Neural crest cell (in vitro differentiated cells): ENCODE results near the gene MIF4GD. TPM values are rescaled to one million over a fixed set of nuclear protein-coding genes. Genes with fewer than 3 reads are reported as not detected.

ENCODE experiments used
- DNase-seq: peaks from one replicate; pipeline ENCODE4 v3.0.0; 2021; ENCODE audit warnings: low read depth, mixed read lengths, low spot score
- H3K27ac Mint-ChIP-seq: one replicate; pipeline ENCODE4 v1.8.0; 2021; ENCODE audit warnings: mild to moderate bottlenecking, mixed read lengths; ENCODE audit not compliant: unreplicated experiment
- H3K27me3 Mint-ChIP-seq: 2 replicates; pipeline ENCODE4 v1.8.0; 2021; ENCODE audit warnings: low read depth, mild to moderate bottlenecking, mixed read lengths
- H3K36me3 Mint-ChIP-seq: 2 replicates; pipeline ENCODE4 v1.8.0; 2021; ENCODE audit warnings: low read depth, mild to moderate bottlenecking, mixed read lengths
- H3K4me1 Mint-ChIP-seq: 2 replicates; pipeline ENCODE4 v1.8.0; 2021; ENCODE audit warnings: mixed read lengths
- H3K4me3 Mint-ChIP-seq: one replicate; pipeline ENCODE4 v1.8.0; 2021; ENCODE audit warnings: mild to moderate bottlenecking, mixed read lengths
- H3K9me3 Mint-ChIP-seq: 2 replicates; pipeline ENCODE4 v1.8.0; 2021; ENCODE audit warnings: mixed read lengths
- total RNA-seq: library from RNA; stranded (reverse); gene quantifications from 2 replicates; pipeline ENCODE4 v1.2.1, GENCODE V29; 2021
- TF ChIP-seq, protein P1 (sequence below): fragments of 200-600 bp; sonication (generic); conservative IDR thresholded peaks from 2 replicates; pipeline ENCODE4 v1.5.0; 2021; ENCODE audit warnings: antibody characterized with exemption, mild to moderate bottlenecking

Gene MIF4GD
- total RNA-seq, 1 donor from 2014 or later = 15.9 TPM

DNA sequence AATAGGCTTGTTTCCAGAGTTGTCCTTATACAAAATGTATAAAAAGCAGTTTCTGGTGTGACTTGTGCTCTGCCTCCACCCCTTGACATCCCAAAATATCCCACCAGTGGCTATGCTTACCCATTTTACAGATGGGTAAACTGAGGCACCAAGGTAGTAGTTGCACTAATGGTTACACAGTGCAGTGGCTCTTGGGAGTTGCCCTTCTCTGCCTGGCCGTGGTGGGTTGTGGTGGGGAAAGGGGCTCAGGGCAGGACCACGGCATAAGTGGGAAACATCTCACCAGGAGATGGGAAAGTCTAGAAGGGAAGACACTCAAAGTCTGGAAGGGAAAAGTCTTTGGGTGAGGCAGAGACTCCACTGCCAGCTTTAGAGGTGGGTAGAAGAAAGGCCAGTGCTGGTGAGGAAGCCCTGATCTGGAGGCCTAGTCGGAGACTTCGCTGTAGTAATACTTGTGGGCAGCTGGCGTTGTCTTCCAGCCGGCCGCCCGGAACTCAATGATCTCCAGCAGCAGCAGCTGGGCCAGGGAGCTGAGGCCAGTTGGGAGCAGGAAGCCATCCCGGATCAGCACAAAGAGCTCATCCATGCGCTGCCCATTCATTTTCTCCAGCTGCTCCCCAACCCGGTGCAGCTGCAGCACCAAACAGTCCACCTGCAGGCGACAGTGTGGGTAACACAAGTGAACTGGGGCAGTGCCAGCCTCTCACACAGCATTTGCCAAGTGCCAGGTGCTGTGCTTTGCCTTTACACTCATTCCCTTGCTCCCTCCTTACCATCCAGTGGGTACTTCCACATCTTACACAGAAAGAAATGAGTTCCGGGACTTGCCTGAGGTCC lies 4.5 kb downstream of the MIF4GD start:
- TF ChIP-seq, protein P1, sequence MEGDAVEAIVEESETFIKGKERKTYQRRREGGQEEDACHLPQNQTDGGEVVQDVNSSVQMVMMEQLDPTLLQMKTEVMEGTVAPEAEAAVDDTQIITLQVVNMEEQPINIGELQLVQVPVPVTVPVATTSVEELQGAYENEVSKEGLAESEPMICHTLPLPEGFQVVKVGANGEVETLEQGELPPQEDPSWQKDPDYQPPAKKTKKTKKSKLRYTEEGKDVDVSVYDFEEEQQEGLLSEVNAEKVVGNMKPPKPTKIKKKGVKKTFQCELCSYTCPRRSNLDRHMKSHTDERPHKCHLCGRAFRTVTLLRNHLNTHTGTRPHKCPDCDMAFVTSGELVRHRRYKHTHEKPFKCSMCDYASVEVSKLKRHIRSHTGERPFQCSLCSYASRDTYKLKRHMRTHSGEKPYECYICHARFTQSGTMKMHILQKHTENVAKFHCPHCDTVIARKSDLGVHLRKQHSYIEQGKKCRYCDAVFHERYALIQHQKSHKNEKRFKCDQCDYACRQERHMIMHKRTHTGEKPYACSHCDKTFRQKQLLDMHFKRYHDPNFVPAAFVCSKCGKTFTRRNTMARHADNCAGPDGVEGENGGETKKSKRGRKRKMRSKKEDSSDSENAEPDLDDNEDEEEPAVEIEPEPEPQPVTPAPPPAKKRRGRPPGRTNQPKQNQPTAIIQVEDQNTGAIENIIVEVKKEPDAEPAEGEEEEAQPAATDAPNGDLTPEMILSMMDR = no peak
- peaks cover 23% of the 10 kb centered on the region for H3K4me1 Mint-ChIP-seq
- no peak overlapping the region for H3K27ac Mint-ChIP-seq
- H3K36me3 Mint-ChIP-seq = no peaks in the 10 kb centered on the region
- DNase-seq = no peak
- H3K27me3 Mint-ChIP-seq = no peaks in the 10 kb centered on the region
- H3K4me3 Mint-ChIP-seq = peak overlapping the region; percentile 77
- no peaks in the 10 kb centered on the region for H3K9me3 Mint-ChIP-seq

DNA sequence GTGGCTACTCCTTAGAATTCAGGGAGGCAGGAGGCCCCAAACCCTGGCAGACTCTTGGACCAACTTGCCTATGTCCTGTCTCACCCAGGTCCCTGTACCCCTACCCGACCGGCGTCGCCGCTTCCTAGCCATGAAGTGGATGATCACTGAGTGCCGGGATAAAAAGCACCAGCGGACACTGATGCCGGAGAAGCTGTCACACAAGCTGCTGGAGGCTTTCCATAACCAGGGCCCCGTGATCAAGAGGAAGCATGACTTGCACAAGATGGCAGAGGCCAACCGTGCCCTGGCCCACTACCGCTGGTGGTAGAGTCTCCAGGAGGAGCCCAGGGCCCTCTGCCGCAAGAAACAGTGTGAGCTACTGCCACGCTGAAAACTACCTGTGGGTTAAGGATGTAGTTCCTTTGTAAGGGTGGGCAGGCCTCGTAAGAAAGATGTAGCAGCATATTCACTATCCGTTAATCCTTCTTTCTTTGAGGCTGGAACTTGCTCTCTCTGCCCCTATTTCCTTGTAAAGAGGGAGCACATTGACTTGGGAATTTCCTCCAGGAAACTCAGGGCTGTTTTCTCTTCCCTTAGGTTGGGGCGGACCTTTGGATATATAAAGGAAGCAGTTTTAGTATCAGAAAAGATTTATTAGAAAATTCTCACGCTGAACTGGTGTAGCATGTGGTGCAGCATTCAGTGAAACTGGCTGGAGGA lies 5.3 kb downstream of the MIF4GD start:
- peaks cover 26% of the 10 kb centered on the region for H3K4me1 Mint-ChIP-seq
- no peak for DNase-seq
- peak overlapping the region; percentile 47 for H3K4me3 Mint-ChIP-seq
- no peak overlapping the region for H3K27ac Mint-ChIP-seq
- no peaks in the 10 kb centered on the region for H3K9me3 Mint-ChIP-seq
- no peaks in the 10 kb centered on the region for H3K27me3 Mint-ChIP-seq
- no peaks in the 10 kb centered on the region for H3K36me3 Mint-ChIP-seq
- TF ChIP-seq, protein P1 = no peak

DNA sequence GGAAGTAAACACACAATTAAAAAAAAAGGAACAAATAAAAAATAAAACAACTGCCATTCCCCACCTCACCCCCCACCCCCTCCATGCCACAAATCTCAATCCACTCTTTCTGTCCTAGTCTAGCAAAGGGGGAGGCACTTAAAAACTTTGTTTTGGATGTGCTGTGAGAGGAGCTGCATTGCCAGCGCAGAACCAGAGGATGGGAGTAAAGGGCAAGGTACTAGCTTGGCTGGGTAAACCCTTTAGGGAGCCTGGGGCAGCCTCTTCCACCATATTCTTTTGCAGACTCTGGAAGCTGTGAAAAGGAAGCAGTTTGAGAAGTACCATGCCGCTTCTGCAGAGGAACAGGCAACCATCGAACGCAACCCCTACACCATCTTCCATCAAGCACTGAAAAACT lies 8.0 kb downstream of the MIF4GD start:
- Mint-ChIP-seq H3K9me3 (no peaks in the 10 kb centered on the region), H3K4me3 (peak overlapping the region; percentile 99), H3K4me1 (peaks cover 32% of the 10 kb centered on the region), H3K27me3 (no peaks in the 10 kb centered on the region), H3K36me3 (no peaks in the 10 kb centered on the region), H3K27ac (no peak overlapping the region)
- TF ChIP-seq, protein P1 = no peak
- no peak for DNase-seq

DNA sequence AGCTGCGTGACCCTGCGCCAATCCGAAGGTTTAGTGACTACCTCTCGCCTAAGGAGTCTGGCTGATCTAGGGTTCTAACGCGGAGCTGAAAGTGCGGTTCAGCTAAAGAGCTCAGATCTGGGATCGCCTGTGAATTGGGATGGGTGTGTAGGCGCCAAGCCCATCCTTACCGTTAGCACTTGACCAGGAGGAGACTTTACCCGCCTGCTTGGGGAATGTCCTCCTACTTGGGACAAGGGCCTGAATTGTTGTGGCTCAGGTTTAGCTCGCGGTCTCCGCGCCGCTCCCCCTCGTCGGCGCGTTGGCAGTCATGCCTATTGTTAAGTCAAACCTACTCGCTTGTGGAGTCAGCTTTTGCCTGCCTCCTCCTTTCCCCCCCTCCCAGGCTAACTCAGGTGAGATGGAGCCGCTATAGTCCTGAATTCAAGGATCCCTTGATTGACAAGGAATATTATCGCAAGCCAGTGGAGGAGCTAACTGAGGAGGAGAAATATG lies 8.9 kb downstream of the MIF4GD start:
- Mint-ChIP-seq H3K4me3 (peak overlapping the region; percentile 99), H3K9me3 (no peaks in the 10 kb centered on the region), H3K36me3 (no peaks in the 10 kb centered on the region), H3K27ac (peak overlapping the region; percentile 100), H3K4me1 (peaks cover 37% of the 10 kb centered on the region), H3K27me3 (no peaks in the 10 kb centered on the region)
- no peak for DNase-seq
- TF ChIP-seq, protein P1 = no peak

DNA sequence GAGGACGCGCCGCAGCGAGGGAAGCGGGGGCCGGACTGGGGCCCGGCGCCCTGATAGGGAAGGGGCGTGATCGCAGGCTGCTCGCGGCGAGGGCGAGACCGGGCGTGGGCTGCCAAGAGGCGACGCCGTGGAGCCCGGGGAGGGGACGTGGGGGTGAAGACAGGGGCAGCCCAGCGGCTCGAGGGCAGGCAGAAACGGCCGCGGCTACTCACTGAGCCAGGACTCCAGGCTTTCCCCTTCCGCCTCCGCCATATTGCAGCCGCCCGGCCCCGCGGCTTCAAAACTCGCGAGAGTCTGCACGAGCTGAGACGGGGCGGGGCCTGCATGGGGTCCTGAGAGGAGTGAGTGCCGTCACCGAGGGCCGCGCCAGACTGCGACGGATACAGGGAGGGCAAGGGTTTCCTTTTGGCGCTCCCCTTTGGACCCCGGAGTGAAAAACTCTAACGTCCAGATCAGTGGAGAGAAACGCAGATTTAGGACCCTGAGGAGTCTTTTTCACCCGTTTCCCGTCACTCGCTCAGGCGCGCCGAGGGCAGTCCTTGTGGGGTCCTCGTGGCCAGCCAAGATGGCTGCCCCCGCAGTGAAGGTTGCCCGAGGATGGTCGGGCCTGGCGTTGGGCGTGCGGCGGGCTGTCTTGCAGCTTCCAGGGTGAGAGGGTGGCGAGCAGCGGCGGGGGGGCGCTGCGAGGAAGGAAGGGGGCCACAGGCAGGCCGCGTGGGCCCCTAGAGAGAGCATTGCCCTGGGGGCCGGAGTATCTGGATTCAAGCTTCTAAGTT lies 9.5 kb downstream of the MIF4GD start, which contains the start of the genes GGA3 and MRPS7:
Gene GGA3 (minus strand): TSS at position 271 of the 776 bp plus-strand sequence. CDS start 19 bp downstream, at position 252.
Gene MRPS7 (plus strand): TSS at position 544 of the 776 bp plus-strand sequence. CDS start 22 bp downstream, at position 566.
- peak within 1 kb of the TSS; percentile 100 for H3K27ac Mint-ChIP-seq
- no peaks in the 10 kb centered on the region for H3K36me3 Mint-ChIP-seq
- H3K4me3 Mint-ChIP-seq = peak within 1 kb of the TSS; percentile 99
- TF ChIP-seq, protein P1 = no peak
- no peaks in the 10 kb centered on the region for H3K27me3 Mint-ChIP-seq
- no peaks in the 10 kb centered on the region for H3K9me3 Mint-ChIP-seq
- peaks cover 38% of the 10 kb centered on the region for H3K4me1 Mint-ChIP-seq
- DNase-seq = peak; percentile 94
